ENCODE measurements around the gene CST3.

The CST3 gene

DNA sequence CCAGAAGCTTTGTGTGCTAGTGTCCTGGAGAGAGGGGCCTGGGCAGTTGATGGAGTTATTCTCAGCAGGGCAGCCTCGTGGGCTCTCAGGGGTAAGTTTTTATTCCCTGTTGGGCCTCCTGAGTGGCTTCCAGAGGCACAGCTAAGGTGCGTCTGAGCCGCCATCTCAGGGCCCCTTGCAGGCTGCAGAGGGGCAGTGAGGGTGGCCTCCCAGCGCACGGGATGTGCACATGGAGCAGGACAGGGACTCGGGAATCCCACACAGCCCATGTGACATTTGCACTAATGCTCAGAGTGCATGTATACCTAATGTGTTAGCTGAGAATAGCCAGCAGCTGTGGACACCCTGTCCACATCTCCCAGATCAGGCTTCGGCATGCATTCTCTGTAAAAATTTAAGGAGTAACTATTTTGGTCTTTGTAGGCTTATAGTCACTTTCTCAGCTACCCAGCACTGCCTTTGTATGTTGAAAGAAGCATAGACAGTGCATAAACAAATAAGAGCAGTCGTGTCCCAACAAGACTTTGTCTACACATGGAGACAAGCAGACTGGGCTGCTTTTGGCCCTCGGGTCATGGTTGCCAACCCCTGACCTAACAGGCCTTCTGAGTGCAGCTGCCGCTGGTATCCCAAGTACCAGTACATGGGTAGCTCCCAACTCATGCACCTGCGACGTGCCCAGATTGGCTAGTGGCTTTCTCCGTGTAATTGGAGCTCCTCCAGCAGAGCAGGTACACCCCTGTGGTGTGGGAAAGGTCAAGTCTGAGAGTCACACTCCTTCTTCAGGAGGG, 50.8 kb downstream of the CST3 start:
- TF ChIP-seq CTCF (IDR thresholded peaks at IDR 0.05; ENCODE audit: low read depth, low read length) = no peak
- H3K9me3 ChIP-seq (ENCODE audit: severe bottlenecking) = no peaks in the 10 kb centered on the region

DNA sequence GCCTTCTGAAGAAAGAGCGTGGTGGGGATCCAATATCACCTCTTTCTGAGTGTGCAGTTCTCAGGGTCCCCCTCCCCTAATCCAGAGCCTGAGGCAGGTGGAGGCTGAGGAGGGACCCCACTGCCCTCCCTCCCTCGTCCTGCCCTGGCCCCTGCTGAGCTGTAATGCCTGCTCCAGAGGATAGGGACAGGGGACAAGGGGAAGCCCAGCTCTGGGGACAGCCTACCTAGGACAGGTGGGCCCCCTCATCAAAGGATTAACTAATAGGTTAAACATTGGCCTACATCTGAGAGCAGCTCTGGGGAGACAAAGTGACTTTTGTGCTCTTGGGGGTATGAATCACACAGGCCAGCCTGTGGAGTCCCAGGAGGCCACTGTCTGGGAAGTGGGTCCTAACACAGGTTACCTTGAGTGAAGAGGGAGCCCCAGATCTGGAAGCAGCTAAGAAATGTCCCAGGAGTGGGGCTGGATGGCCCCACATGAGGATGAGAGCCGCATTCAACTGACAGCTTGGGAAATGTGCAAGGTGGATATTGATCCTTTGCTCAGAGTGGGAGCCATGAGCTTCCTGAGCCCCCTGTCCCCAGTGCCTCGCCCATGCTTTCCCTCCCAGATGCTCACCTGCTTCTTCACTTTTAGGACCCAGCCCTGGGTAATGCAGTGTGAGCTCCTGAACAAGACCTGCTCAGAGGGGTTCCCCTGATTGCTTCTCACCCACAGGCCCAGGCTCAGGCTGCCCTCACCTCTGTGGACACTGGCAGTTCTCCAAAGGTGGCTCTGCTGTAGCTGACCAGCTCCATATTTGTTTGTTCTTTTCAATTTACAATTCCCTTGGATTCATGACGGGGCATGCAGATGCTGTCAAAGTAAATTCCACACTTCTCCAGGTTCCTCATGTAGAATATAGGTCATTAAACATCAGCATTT, 51.7 kb downstream of the CST3 start:
- Histone ChIP-seq H3K4me3 (ENCODE audit: low read depth, low read length) (no peak overlapping the region), H3K36me3 (no peaks in the 10 kb centered on the region), H3K27me3 (ENCODE audit: insufficient read depth, low read depth, severe bottlenecking) (no peaks in the 10 kb centered on the region), H3K9me3 (ENCODE audit: severe bottlenecking) (no peaks in the 10 kb centered on the region), H3K27ac (no peak overlapping the region)
- no peak for DNase-seq
- TF ChIP-seq CTCF (IDR thresholded peaks at IDR 0.05; ENCODE audit: low read depth, low read length) = no peak

More for the DNA sequence above, 50.8 kb downstream of the CST3 start:
- H3K27ac ChIP-seq = no peak overlapping the region
- DNase-seq = no peak
- H3K36me3 ChIP-seq = no peaks in the 10 kb centered on the region
- no peak overlapping the region for H3K4me3 ChIP-seq (ENCODE audit: low read depth, low read length)
- H3K27me3 ChIP-seq (ENCODE audit: insufficient read depth, low read depth, severe bottlenecking) = no peaks in the 10 kb centered on the region

DNA sequence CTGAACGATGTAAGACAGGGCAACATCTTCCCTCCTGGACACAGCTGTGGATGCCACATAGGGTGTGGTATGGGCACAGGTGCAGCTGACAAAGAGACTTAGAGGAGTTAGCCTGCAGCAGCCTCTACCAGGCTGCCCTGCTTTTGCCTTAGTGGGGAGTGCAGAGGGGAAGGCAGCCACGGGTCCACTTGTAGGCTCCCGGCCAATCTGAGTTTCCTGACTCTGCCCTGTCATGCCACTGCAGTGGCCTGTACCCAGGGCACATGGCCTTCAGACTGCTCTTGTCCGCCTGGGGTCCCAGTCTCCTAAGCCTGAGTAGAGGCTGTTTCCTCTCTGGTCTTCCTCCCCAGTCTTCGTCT, 52.3 kb downstream of the CST3 start:
- no peak for TF ChIP-seq CTCF (IDR thresholded peaks at IDR 0.05; ENCODE audit: low read depth, low read length)
- H3K27me3 ChIP-seq (ENCODE audit: insufficient read depth, low read depth, severe bottlenecking) = no peaks in the 10 kb centered on the region
- no peak for DNase-seq
- H3K4me3 ChIP-seq (ENCODE audit: low read depth, low read length) = no peak overlapping the region
- no peaks in the 10 kb centered on the region for H3K36me3 ChIP-seq
- no peak overlapping the region for H3K27ac ChIP-seq
- H3K9me3 ChIP-seq (ENCODE audit: severe bottlenecking) = no peaks in the 10 kb centered on the region

- H3K4me3 ChIP-seq (ENCODE audit: low read depth, low read length) = no peak overlapping the region
- no peak for TF ChIP-seq CTCF (IDR thresholded peaks at IDR 0.05; ENCODE audit: low read depth, low read length)
- no peaks in the 10 kb centered on the region for H3K36me3 ChIP-seq
- H3K9me3 ChIP-seq (ENCODE audit: severe bottlenecking) = no peaks in the 10 kb centered on the region
- DNase-seq = no peak
- H3K27ac ChIP-seq = no peak overlapping the region
- no peaks in the 10 kb centered on the region for H3K27me3 ChIP-seq (ENCODE audit: insufficient read depth, low read depth, severe bottlenecking)
Observed at GRCh38 chr20:23584434-23585199, 53.1 kb downstream of the CST3 start.
